K562 (cell line): ENCODE data around the gene OCIAD1. TPM values are rescaled to one million over a fixed set of nuclear protein-coding genes. Genes with fewer than 3 reads are reported as not detected.

Experiments
- ATAC-seq: fragments of 200-7000 bp; cut with Tn5 transposase; 3 replicates; pipeline ENCODE4 v1.9.1; 2020; ENCODE audit warnings: moderate library complexity
- BruUV-seq: library from RNA; stranded (reverse); fragments of 400-500 nt; replicated peaks from 2 replicates; lab custom pipeline; 2021; lab: Mats Ljungman, UMichigan
- CTCF ChIA-PET: fragments of 300-600 bp; formaldehyde crosslinking; extraction: SDS; loops from one replicate; lab custom pipeline; 2021; ENCODE audit warnings: low intra/inter-chr PET ratio; lab: Yijun Ruan, JAX
- POLR2A ChIA-PET: fragments of 300-600, 350-650 bp; sonication (Branson Sonifier 250); formaldehyde crosslinking; extraction: SDS; loops from one replicate; lab custom pipeline; 2021; ENCODE audit warnings: antibody characterized with exemption, inconsistent platforms; lab: Yijun Ruan, JAX
- DNase-seq, 4 experiments: peaks; one replicate each; pipeline versions ENCODE4 v3.0.0 to v3.0.0-alpha.2; 2011 to 2018; ENCODE audit warnings: low spot score in 3 of 4, mixed read lengths in 3 of 4; ENCODE audit errors: extremely low read depth in 1 of 4
- FAIRE-seq: peaks from 2 replicates; lab custom pipeline; 2011; peaks lifted over from hg19 to GRCh38; lab: Jason Lieb, UNC
- H2AFZ ChIP-seq: 2 replicates; pipeline ENCODE4 v1.6.0; 2011; ENCODE audit warnings: low read depth, low read length, control low read depth, inconsistent platforms
- H3K27ac ChIP-seq: fragments of 200-600 bp; 3 replicates; pipeline ENCODE4 v1.8.0; 2011; ENCODE audit warnings: low read depth, mild to moderate bottlenecking, control low read depth, inconsistent platforms, low read length, moderate library complexity, mixed read lengths; ENCODE audit errors: extremely low read depth
- H3K27me3 ChIP-seq, 2 experiments: fragments of 300-600 bp in 1 of 2; 2 replicates in 1 of 2; 3 replicates in 1 of 2; pipeline versions ENCODE4 v1.6.0 to v1.8.0; 2011; ENCODE audit warnings: inconsistent platforms in 2 of 2, low read length in 2 of 2, mild to moderate bottlenecking in 1 of 2, mixed read lengths in 1 of 2, moderate library complexity in 1 of 2; ENCODE audit not compliant: control insufficient read depth in 2 of 2, insufficient read depth in 2 of 2
- H3K36me3 ChIP-seq: fragments of 300-600 bp; 3 replicates; pipeline ENCODE4 v1.8.0; 2011; ENCODE audit warnings: mild to moderate bottlenecking, low read length, inconsistent platforms; ENCODE audit not compliant: control insufficient read depth, insufficient read depth
- H3K4me1 ChIP-seq, 2 experiments: fragments of 200-600 bp in 1 of 2; replicated peaks in 1 of 2; 2 replicates in 1 of 2; 3 replicates in 1 of 2; pipeline versions ENCODE4 v1.5.1 to v1.8.0; 2011; ENCODE audit warnings: inconsistent platforms in 2 of 2, low read length in 2 of 2, mild to moderate bottlenecking in 1 of 2, mixed read lengths in 1 of 2, moderate library complexity in 1 of 2; ENCODE audit not compliant: control insufficient read depth in 2 of 2, insufficient read depth in 2 of 2
- H3K4me2 ChIP-seq: 2 replicates; pipeline ENCODE4 v1.6.1; 2011; ENCODE audit warnings: low read length, control low read depth, inconsistent platforms, mixed read lengths; ENCODE audit not compliant: insufficient read depth
- H3K4me3 ChIP-seq: fragments of 200-600 bp; sonication (generic), shearing (Covaris generic); 2 replicates; pipeline ENCODE4 v1.5.1; 2016; ENCODE audit warnings: control low read depth, inconsistent platforms
- H3K79me2 ChIP-seq: fragments of 200-600 bp; 3 replicates; pipeline ENCODE4 v1.8.0; 2011; ENCODE audit warnings: low read length, inconsistent platforms; ENCODE audit not compliant: control insufficient read depth, insufficient read depth
- H3K9ac ChIP-seq, 2 experiments: 2 replicates each; pipeline versions ENCODE4 v1.6.0 to v1.6.1; 2011; ENCODE audit warnings: low read depth in 2 of 2, low read length in 2 of 2, control low read depth in 1 of 2, inconsistent platforms in 1 of 2, mild to moderate bottlenecking in 1 of 2, mixed read lengths in 1 of 2; ENCODE audit not compliant: insufficient read depth in 1 of 2
- H3K9me1 ChIP-seq: one replicate; pipeline ENCODE4 v1.6.0; 2011; ENCODE audit warnings: inconsistent platforms, mild to moderate bottlenecking, low read length, moderate library complexity; ENCODE audit not compliant: control insufficient read depth, insufficient read depth
- H3K9me3 ChIP-seq: replicated peaks from 2 replicates; pipeline ENCODE4 v1.5.1; 2011; ENCODE audit warnings: low read depth, low read length, inconsistent platforms; ENCODE audit not compliant: control insufficient read depth, insufficient read depth
- H4K20me1 ChIP-seq: replicated peaks from 2 replicates; pipeline ENCODE4 v1.6.1; 2011; ENCODE audit warnings: low read length, inconsistent platforms, mixed read lengths; ENCODE audit not compliant: control insufficient read depth, insufficient read depth
- CHCHD3 ChIP-seq: fragments of 250-450 bp; sonication (Bioruptor Pico); IDR thresholded peaks from 2 replicates; pipeline ENCODE4 v2.1.2; 2022; ENCODE audit warnings: mild to moderate bottlenecking
- FOS ChIP-seq: IDR thresholded peaks from 3 replicates; pipeline ENCODE4 v1.6.1; 2011; ENCODE audit not compliant: insufficient read length; ENCODE audit errors: extremely low read depth
- FUS ChIP-seq: fragments of 200-400 bp; formaldehyde crosslinking; optimal IDR thresholded peaks from 2 replicates; pipeline ENCODE3; 2017; ENCODE audit warnings: low read depth, low read length
- HMG20A ChIP-seq: fragments of 450-650 bp; formaldehyde crosslinking; conservative IDR thresholded peaks from 2 replicates; pipeline ENCODE4 v1.4.0; 2020; ENCODE audit warnings: mild to moderate bottlenecking, mixed read lengths
- HNRNPL ChIP-seq: fragments of 200-400 bp; formaldehyde crosslinking; IDR thresholded peaks from 2 replicates; pipeline ENCODE4 v1.6.1; 2017; ENCODE audit warnings: low read depth, mild to moderate bottlenecking, low read length
- NELFE ChIP-seq: IDR thresholded peaks from 2 replicates; pipeline ENCODE4 v1.6.1; 2011; ENCODE audit warnings: mild to moderate bottlenecking; ENCODE audit not compliant: insufficient read depth, insufficient read length
- PHB ChIP-seq: fragments of 250-450 bp; sonication (Bioruptor Pico); IDR thresholded peaks from 2 replicates; pipeline ENCODE4 v1.5.0; 2021
- RFX1 ChIP-seq: fragments of 450-650 bp; IDR thresholded peaks from 2 replicates; pipeline ENCODE4 v1.6.1; 2016; ENCODE audit warnings: mild to moderate bottlenecking, moderate library complexity
- XRCC5 ChIP-seq: fragments of 200-400 bp; formaldehyde crosslinking; IDR thresholded peaks from 2 replicates; pipeline ENCODE4 v1.6.1; 2017; ENCODE audit warnings: low read depth, mild to moderate bottlenecking, low read length
- ZNF778 ChIP-seq: fragments of 450-650 bp; formaldehyde crosslinking; IDR thresholded peaks from 2 replicates; pipeline ENCODE4 v1.4.0; 2020; ENCODE audit warnings: mild to moderate bottlenecking, moderate library complexity
- WGBS: fragments of 100-300 bp; shearing (Covaris generic); methylation state at CpG from one replicate; pipeline ENCODE4 v1.1.6; 2016; ENCODE audit warnings: low coverage, mixed read lengths; ENCODE audit not compliant: insufficient coverage; ENCODE audit errors: missing lambda C conversion rate; 5-methylcytosine and 5-hydroxymethylcytosine counted together
- in situ Hi-C: fragments of 300-500 bp; cut with MboI; formaldehyde crosslinking; loops from 4 replicates; pipeline ENCODE4 v1.15.0; 2018; ENCODE audit warnings: inconsistent platforms, mixed read lengths
- intact Hi-C: fragments of 100-400 bp; cut with micrococcal nuclease; formaldehyde crosslinking; loops from 2 replicates; pipeline ENCODE4 v1.14.2; 2022
- polyA plus RNA-seq, 8 experiments: library from polyadenylated mRNA; depleted of rRNA in 4 of 8; stranded (reverse) in 5 of 8; unstranded in 3 of 8; fragments of >200 nt; fragmentation: Nextera tagmentation in 2 of 8; fragmentation: Illumina TruSeq in 1 of 8; extraction: Ambion mirVana in 2 of 8; extraction: Trizol in 1 of 8; gene quantifications; 2 replicates each; pipeline versions ENCODE4 v1.2.1 to v1.2.3, GENCODE V29; 2011 to 2014; ENCODE audit warnings: inconsistent platforms in 1 of 8, missing spikeins in 1 of 8
- total RNA-seq, 7 experiments: library from RNA; depleted of rRNA in 6 of 7; stranded (reverse); fragments of >200 nt in 6 of 7; fragmentation: Illumina TruSeq in 2 of 7; extraction: Trizol in 2 of 7; gene quantifications; 2 replicates each; pipeline versions ENCODE4 v1.2.1 to v1.2.3, GENCODE V29; 2011 to 2021; ENCODE audit warnings: low replicate concordance in 1 of 7
- TF ChIP-seq, protein P1 (sequence below): fragments of 250-450 bp; sonication (Bioruptor Pico); IDR thresholded peaks from 2 replicates; pipeline ENCODE4 v1.4.0; 2020; ENCODE audit warnings: mild to moderate bottlenecking, moderate library complexity, borderline replicate concordance
- TF ChIP-seq, protein P2 (sequence below): fragments of 250-450 bp; sonication (Bioruptor Pico); IDR thresholded peaks from 2 replicates; pipeline ENCODE4 v1.4.0; 2020; ENCODE audit warnings: mild to moderate bottlenecking
- TF ChIP-seq, protein P3 (sequence below): fragments of 250-450 bp; sonication (Bioruptor Pico); IDR thresholded peaks from 2 replicates; pipeline ENCODE4 v1.8.0; 2022; ENCODE audit warnings: inconsistent platforms, mild to moderate bottlenecking, moderate library complexity, borderline replicate concordance
- TF ChIP-seq, protein P4 (sequence below), 2 experiments: IDR thresholded peaks; 2 replicates each; pipeline ENCODE4 v1.6.1; 2011; ENCODE audit warnings: borderline replicate concordance in 1 of 2, control low read depth in 1 of 2, low read depth in 1 of 2, low read length in 1 of 2, mild to moderate bottlenecking in 1 of 2, mixed read lengths in 1 of 2, moderate library complexity in 1 of 2; ENCODE audit not compliant: insufficient read depth in 1 of 2, insufficient read length in 1 of 2, poor library complexity in 1 of 2, severe bottlenecking in 1 of 2; ENCODE audit errors: extremely low read depth in 1 of 2

OCIAD1 gene
- total and polyA plus RNA-seq, 9 of the 15 experiments (the other 6 are each of a cell fraction or from before 2014, with no cell fraction given) = 99.0 to 358 (median 196) TPM

DNA sequence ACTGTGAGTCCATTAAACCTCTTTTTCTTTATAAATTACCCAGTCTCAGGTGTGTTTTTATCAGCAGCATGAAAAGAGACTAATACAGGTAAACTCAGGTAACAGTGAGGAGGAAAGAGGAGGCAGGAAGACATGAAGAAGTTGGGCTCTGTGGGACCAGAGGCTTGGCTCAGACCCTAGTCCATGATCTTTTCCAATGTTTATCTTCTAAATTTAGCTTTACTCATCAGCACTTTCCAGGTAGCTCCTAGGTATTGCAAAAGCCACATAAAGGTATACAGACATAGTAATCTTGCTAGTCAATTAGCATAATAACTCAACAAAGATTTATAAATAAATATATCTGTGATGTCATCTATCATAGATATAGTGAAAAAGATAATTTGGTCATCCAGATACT is 39.6 kb upstream of the OCIAD1 start (continued):
- TF ChIP-seq, protein P1, sequence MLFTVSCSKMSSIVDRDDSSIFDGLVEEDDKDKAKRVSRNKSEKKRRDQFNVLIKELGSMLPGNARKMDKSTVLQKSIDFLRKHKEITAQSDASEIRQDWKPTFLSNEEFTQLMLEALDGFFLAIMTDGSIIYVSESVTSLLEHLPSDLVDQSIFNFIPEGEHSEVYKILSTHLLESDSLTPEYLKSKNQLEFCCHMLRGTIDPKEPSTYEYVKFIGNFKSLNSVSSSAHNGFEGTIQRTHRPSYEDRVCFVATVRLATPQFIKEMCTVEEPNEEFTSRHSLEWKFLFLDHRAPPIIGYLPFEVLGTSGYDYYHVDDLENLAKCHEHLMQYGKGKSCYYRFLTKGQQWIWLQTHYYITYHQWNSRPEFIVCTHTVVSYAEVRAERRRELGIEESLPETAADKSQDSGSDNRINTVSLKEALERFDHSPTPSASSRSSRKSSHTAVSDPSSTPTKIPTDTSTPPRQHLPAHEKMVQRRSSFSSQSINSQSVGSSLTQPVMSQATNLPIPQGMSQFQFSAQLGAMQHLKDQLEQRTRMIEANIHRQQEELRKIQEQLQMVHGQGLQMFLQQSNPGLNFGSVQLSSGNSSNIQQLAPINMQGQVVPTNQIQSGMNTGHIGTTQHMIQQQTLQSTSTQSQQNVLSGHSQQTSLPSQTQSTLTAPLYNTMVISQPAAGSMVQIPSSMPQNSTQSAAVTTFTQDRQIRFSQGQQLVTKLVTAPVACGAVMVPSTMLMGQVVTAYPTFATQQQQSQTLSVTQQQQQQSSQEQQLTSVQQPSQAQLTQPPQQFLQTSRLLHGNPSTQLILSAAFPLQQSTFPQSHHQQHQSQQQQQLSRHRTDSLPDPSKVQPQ (CRISPR knock-in tag) = no peak
- TF ChIP-seq XRCC5 = no peak

DNA sequence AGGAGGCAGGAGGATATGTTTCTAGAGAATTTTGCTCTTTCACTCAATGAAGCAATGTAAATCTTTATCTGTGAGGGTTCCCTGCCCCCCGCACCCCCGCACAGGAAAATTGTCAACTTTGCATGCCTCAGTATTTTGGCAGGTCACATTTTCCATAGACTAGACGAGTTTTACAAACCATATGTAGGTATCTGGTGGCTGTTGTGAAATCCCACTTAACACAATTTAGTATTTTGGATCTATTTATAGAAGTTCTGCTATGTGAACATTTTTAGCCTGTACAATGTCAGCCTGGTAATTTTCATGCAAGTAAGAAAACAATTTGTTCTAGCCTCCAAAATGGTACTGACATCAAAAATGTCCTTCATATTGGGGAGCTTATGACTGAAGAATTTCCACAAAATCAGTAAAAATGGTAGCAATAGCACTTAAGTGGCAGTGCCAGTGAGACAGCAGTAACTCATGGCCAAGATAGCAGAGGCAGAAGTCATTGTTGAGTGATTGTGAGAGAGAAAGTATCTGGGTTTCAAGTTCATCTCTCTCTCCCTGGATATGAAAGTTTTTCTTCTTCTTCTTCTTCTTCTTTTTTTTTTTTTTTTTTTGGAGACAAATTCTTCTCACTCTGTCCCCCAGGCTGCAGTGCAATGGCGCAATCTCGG is 38.4 kb upstream of the OCIAD1 start:
- no peaks in the 10 kb centered on the region for H3K36me3 ChIP-seq
- no peaks in the 10 kb centered on the region for H3K27me3 ChIP-seq
- DNase-seq = no peak
- H3K79me2 ChIP-seq = no peaks in the 10 kb centered on the region
- H3K4me2 ChIP-seq = no peak overlapping the region
- POLR2A ChIA-PET = no interaction called here
- no peaks in the 10 kb centered on the region for H3K4me1 ChIP-seq
- H3K27ac ChIP-seq = no peak overlapping the region
- 57% methylated on average over 4 of the region's 5 CpGs for WGBS
- H3K9me3 ChIP-seq = no peaks in the 10 kb centered on the region
- no peak overlapping the region for H3K9ac ChIP-seq
- H3K9me1 ChIP-seq = no peaks in the 10 kb centered on the region
- in situ Hi-C loops = no loop called here
- no peak overlapping the region for H3K4me3 ChIP-seq
- H4K20me1 ChIP-seq = no peaks in the 10 kb centered on the region
- no peak for FAIRE-seq
- CTCF ChIA-PET = interaction anchor here (0.7 kb wide), 1 partner anchor 171 kb away, joined by 6 read pairs; no protein-coding TSS in a partner anchor
- H2AFZ ChIP-seq = peak overlapping the region; percentile 1; the same call in 1 of the 2 replicates
- ATAC-seq = no peak
- intact Hi-C loops = no loop called here
- BruUV-seq = no TSS peak
- TF ChIP-seq FOS (no peak), HNRNPL (no peak), FUS (no peak), ZNF778 (CRISPR knock-in tag) (no peak), RFX1 (no peak), PHB (no peak), CHCHD3 (CRISPR knock-in tag) (no peak), HMG20A (CRISPR knock-in tag) (no peak), NELFE (no peak)
- TF ChIP-seq, protein P2, sequence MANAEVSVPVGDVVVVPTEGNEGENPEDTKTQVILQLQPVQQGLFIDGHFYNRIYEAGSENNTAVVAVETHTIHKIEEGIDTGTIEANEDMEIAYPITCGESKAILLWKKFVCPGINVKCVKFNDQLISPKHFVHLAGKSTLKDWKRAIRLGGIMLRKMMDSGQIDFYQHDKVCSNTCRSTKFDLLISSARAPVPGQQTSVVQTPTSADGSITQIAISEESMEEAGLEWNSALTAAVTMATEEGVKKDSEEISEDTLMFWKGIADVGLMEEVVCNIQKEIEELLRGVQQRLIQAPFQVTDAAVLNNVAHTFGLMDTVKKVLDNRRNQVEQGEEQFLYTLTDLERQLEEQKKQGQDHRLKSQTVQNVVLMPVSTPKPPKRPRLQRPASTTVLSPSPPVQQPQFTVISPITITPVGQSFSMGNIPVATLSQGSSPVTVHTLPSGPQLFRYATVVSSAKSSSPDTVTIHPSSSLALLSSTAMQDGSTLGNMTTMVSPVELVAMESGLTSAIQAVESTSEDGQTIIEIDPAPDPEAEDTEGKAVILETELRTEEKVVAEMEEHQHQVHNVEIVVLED (CRISPR knock-in tag) = no peak
- TF ChIP-seq, protein P3, sequence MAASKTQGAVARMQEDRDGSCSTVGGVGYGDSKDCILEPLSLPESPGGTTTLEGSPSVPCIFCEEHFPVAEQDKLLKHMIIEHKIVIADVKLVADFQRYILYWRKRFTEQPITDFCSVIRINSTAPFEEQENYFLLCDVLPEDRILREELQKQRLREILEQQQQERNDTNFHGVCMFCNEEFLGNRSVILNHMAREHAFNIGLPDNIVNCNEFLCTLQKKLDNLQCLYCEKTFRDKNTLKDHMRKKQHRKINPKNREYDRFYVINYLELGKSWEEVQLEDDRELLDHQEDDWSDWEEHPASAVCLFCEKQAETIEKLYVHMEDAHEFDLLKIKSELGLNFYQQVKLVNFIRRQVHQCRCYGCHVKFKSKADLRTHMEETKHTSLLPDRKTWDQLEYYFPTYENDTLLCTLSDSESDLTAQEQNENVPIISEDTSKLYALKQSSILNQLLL (CRISPR knock-in tag) = no peak
- TF ChIP-seq, protein P4, sequence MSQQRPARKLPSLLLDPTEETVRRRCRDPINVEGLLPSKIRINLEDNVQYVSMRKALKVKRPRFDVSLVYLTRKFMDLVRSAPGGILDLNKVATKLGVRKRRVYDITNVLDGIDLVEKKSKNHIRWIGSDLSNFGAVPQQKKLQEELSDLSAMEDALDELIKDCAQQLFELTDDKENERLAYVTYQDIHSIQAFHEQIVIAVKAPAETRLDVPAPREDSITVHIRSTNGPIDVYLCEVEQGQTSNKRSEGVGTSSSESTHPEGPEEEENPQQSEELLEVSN (IDR thresholded peaks at IDR 0.05; ENCODE audit: borderline replicate concordance in 1 of 2, extremely low read depth in 1 of 2, insufficient read depth in 1 of 2, insufficient read length in 1 of 2, low read depth in 1 of 2, low read length in 1 of 2, poor library complexity in 1 of 2, severe bottlenecking in 1 of 2) = no peak
